ENCODE results near the gene ARL8A.

The ARL8A gene

DNA sequence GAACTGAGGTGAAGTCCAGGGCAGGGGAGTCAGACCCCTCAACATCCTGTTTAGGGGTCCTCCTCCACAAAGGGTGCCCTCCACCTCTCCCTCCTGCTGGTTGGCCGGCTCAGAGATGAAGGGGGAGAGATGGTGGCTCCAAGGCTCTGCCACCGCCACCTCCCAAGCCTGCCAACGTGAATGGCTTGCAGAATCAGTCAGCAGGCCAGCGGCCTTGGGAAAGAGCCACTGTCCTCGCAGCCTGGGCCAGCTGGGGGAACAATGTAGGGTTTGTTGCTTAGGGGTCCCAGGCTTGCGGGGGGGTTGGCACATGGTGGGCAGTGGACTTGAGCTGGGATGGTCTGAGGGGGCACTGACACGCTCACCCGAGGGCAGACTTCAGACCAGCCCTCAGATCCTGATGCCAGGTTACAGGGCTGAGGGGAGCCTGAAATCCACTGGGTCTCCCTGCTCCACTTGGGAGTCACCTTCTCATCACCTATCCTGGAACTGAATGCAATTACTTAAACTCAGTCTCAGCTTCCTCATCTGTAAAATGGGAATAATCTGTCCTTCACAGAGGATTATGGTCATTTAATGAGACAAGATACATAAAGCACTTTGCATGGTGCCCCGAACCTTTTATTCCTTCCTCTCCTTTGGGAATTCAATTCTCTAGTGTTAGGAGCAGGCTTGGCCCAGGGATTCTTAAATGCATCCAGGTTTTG, 13.6 kb downstream of the ARL8A start:
- no peak for DNase-seq (ENCODE audit: insufficient read length, low spot score)
- FAIRE-seq, result no peak
- TF ChIP-seq, protein P1, sequence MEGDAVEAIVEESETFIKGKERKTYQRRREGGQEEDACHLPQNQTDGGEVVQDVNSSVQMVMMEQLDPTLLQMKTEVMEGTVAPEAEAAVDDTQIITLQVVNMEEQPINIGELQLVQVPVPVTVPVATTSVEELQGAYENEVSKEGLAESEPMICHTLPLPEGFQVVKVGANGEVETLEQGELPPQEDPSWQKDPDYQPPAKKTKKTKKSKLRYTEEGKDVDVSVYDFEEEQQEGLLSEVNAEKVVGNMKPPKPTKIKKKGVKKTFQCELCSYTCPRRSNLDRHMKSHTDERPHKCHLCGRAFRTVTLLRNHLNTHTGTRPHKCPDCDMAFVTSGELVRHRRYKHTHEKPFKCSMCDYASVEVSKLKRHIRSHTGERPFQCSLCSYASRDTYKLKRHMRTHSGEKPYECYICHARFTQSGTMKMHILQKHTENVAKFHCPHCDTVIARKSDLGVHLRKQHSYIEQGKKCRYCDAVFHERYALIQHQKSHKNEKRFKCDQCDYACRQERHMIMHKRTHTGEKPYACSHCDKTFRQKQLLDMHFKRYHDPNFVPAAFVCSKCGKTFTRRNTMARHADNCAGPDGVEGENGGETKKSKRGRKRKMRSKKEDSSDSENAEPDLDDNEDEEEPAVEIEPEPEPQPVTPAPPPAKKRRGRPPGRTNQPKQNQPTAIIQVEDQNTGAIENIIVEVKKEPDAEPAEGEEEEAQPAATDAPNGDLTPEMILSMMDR (IDR thresholded peaks at IDR 0.05; ENCODE audit: insufficient read depth, missing control alignments), result no peak

DNA sequence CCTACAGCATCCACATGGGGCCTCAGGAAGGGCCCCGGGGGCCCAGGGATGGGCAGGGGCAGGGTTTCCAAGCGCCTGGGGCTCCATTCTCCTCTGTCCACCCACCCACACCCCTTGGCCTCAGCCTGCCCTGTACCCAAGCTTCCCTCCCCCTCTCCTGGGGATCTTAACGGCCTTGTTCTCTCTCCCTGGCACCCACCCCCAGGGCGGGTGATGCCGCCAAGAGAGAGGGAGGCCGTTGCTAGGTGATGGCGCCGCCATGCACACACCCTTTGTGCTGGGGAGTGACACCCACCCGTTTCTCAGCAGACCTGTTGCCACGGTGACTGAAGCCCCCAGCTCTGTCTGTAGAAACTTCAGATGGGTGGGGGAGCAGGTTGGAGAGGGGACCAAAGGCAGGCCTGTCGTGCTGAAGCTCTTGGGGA, 14.2 kb downstream of the ARL8A start:
- DNase-seq (ENCODE audit: insufficient read length, low spot score), result no peak
- TF ChIP-seq, protein P1 (IDR thresholded peaks at IDR 0.05; ENCODE audit: insufficient read depth, missing control alignments), result no peak
- no peak for FAIRE-seq

DNA sequence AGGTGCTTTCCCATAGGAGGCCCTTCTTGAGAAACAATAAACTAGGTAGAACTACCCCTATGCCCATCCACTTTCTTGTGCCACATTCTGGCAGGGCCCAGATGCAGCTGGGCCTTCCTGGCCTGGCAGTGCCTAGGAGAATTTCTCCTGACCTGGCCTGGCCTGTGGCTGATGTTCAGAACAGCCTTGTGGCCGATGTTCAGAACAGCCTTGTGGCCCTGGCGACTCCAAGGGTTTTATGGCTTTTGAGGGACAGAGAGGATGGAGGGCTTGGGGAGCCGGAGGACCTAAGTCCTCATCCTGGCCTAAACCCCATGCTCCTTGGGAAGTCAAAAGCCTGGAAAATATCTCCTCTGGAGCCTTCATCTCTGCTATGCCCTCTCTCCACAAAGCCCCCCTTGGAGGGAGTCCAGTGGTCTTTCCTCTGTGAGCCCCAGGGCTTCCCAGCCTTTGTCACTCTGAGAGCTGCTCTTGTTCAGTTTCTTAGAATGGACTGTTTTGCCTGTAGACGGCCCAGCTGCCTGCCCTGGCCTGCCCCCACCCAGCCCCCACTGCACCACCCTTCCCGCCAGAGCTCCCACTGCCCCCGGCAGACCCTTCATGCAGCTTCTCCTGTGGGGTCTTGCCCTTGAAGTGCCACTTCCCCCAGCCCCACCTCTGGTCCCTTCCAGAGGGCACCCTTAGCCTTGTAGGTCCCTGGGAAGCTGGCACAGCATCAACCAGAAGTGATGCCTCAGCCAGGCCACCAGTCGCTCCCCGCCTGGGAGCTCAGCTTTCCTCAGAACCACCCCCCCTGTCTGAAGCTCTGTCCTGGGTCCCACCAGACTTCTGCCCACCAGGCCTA, 14.9 kb downstream of the ARL8A start:
- TF ChIP-seq, protein P1 (IDR thresholded peaks at IDR 0.05; ENCODE audit: insufficient read depth, missing control alignments), result no peak
- DNase-seq (ENCODE audit: insufficient read length, low spot score) (no peak), FAIRE-seq (no peak)

DNA sequence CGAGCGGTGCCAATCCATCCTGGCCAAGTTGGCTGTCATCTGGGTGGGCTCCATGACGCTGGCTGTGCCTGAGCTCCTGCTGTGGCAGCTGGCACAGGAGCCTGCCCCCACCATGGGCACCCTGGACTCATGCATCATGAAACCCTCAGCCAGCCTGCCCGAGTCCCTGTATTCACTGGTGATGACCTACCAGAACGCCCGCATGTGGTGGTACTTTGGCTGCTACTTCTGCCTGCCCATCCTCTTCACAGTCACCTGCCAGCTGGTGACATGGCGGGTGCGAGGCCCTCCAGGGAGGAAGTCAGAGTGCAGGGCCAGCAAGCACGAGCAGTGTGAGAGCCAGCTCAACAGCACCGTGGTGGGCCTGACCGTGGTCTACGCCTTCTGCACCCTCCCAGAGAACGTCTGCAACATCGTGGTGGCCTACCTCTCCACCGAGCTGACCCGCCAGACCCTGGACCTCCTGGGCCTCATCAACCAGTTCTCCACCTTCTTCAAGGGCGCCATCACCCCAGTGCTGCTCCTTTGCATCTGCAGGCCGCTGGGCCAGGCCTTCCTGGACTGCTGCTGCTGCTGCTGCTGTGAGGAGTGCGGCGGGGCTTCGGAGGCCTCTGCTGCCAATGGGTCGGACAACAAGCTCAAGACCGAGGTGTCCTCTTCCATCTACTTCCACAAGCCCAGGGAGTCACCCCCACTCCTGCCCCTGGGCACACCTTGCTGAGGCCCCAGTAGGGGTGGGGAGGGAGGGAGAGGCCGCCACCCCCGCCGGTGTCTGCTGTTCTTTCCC, 16.5 kb downstream of the ARL8A start:
- DNase-seq (ENCODE audit: insufficient read length, low spot score) (no peak), FAIRE-seq (no peak)
- TF ChIP-seq, protein P1 (IDR thresholded peaks at IDR 0.05; ENCODE audit: insufficient read depth, missing control alignments), result no peak

DNA sequence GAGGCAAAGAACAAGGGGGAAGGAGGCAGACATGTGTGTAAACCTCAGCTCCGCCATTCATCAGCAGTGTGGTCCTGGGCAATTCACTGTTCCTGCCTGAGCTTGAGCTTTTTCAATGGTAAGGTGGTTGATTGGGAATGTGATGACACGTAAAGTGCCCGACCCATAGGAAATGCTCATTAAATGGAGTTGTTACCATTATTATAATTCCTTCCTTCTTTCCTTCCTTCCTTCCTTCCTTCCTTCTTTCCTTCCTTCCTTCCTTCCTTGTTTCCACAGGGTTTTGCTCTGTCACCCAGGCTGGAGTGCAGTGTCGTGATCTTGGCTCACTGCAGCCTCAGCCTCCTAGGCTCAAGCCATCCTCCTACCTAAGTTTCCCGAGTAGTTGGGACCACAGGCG, 17.5 kb downstream of the ARL8A start:
- FAIRE-seq (no peak), DNase-seq (ENCODE audit: insufficient read length, low spot score) (no peak)
- TF ChIP-seq, protein P1 (IDR thresholded peaks at IDR 0.05; ENCODE audit: insufficient read depth, missing control alignments), result no peak

DNA sequence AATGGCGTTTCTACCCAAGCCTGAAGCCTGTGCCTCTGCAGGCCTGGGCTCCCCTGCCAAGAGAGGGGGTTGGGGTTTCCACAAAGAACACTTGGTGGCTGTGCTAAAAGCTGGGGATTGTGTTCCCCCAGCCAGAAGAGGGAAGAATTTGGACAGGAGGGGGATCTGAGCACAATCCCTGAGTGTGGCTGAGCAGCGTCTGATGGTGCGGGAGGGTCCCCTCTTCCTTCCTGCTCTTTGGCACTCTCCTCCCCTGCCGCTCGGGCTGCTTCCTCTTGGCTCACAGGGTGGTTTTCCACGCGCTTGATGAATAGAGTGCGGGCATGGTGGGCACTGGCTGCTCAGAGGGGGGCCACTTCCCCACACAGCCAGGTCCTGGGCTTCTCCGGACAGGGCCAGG, 18.1 kb downstream of the ARL8A start:
- DNase-seq (ENCODE audit: insufficient read length, low spot score) (no peak), FAIRE-seq (no peak)

More for the DNA sequence above, 18.1 kb downstream of the ARL8A start:
- TF ChIP-seq, protein P1 (IDR thresholded peaks at IDR 0.05; ENCODE audit: insufficient read depth, missing control alignments), result no peak
